Neuronal stem cell (in vitro differentiated cells): ENCODE results near the gene IL36RN. TPM values are rescaled to one million over a fixed set of nuclear protein-coding genes. Genes with fewer than 3 reads are reported as not detected.

ENCODE experiments used
- small RNA-seq: library from polyadenylated mRNA; stranded (forward); fragments of <200 nt; extraction: miRNeasy Mini kit (QIAGEN cat#:217004); gene quantifications from one replicate; pipeline ENCODE3, GENCODE V24; 2013; ENCODE audit not compliant: insufficient read depth

Gene IL36RN

Small RNA genes lying within 50 kb of the gene (small RNA-seq; reads per million reads assigned to genes)
- not detected for gene RNU6-1180P
